A673 (cell line): ENCODE measurements around the gene LMO7. TPM values are rescaled to one million over a fixed set of nuclear protein-coding genes. Genes with fewer than 3 reads are reported as not detected.

Experiments
- BruUV-seq: library from RNA; stranded (reverse); fragments of 400-500 nt; replicated peaks from 2 replicates; lab custom pipeline; 2021; lab: Mats Ljungman, UMichigan
- CTCF ChIA-PET: fragments of 300-600 bp; sonication (Branson Sonifier 250); formaldehyde crosslinking; loops from one replicate; lab custom pipeline; 2022; ENCODE audit warnings: antibody characterized with exemption; lab: Charles Lee
- POLR2A ChIA-PET: fragments of 300-600 bp; sonication (Branson Sonifier 250); formaldehyde crosslinking; loops from one replicate; lab custom pipeline; 2022; ENCODE audit warnings: antibody characterized with exemption; ENCODE audit not compliant: low non-redundant PET; lab: Charles Lee
- DNase-seq: peaks from one replicate; pipeline ENCODE4 v3.0.0-alpha.2; 2015; ENCODE audit warnings: low spot score
- H3K27ac ChIP-seq: fragments of 200-600 bp; sonication (generic); 2 replicates; pipeline ENCODE4 v1.5.1; 2016; ENCODE audit warnings: mixed run types, low read depth, mild to moderate bottlenecking, mixed read lengths, antibody characterized with exemption, low read length; ENCODE audit not compliant: poor library complexity, severe bottlenecking
- H3K27me3 ChIP-seq: fragments of 200-600 bp; sonication (generic); replicated peaks from 2 replicates; pipeline ENCODE4 v1.6.1; 2017; ENCODE audit warnings: mixed run types, low read depth, mild to moderate bottlenecking, mixed read lengths, antibody characterized with exemption, low read length; ENCODE audit not compliant: insufficient read depth, poor library complexity
- H3K36me3 ChIP-seq: fragments of 200-600 bp; sonication (generic); 2 replicates; pipeline ENCODE4 v1.6.1; 2016; ENCODE audit warnings: mixed run types, mild to moderate bottlenecking, mixed read lengths, antibody characterized with exemption, low read length; ENCODE audit not compliant: insufficient read depth, poor library complexity, severe bottlenecking
- H3K4me1 ChIP-seq: fragments of 200-600 bp; sonication (generic); 2 replicates; pipeline ENCODE4 v1.6.1; 2017; ENCODE audit warnings: mixed run types, mild to moderate bottlenecking, mixed read lengths, antibody characterized with exemption, low read length; ENCODE audit not compliant: insufficient read depth, poor library complexity, severe bottlenecking
- H3K4me3 ChIP-seq: fragments of 200-600 bp; sonication (generic); 2 replicates; pipeline ENCODE4 v1.5.1; 2016; ENCODE audit warnings: low read depth, mixed run types, mild to moderate bottlenecking, mixed read lengths, low read length; ENCODE audit not compliant: poor library complexity, severe bottlenecking
- H3K9me3 ChIP-seq: fragments of 200-600 bp; sonication (generic); 2 replicates; pipeline ENCODE4 v1.6.1; 2016; ENCODE audit warnings: mixed run types, low read depth, mild to moderate bottlenecking, mixed read lengths, antibody characterized with exemption, low read length; ENCODE audit not compliant: poor library complexity, severe bottlenecking
- EZH2 ChIP-seq: fragments of 200-600 bp; sonication (generic); IDR thresholded peaks from 2 replicates; pipeline ENCODE4 v1.6.1; 2017; ENCODE audit warnings: borderline replicate concordance, low read depth, mild to moderate bottlenecking, mixed read lengths, antibody characterized with exemption, low read length; ENCODE audit not compliant: poor library complexity, severe bottlenecking
- intact Hi-C: fragments of 100-400 bp; cut with micrococcal nuclease; formaldehyde crosslinking; loops from one replicate; pipeline ENCODE4 v1.10.0; 2022; ENCODE audit not compliant: unreplicated experiment
- total RNA-seq: library from RNA; stranded (reverse); gene quantifications from 2 replicates; pipeline ENCODE4 v1.2.3, GENCODE V29; 2021
- TF ChIP-seq, protein P1 (sequence below): fragments of 300-800, 200-600 bp; sonication (generic); conservative IDR thresholded peaks from 2 replicates; pipeline ENCODE4 v1.5.1; 2017; ENCODE audit warnings: low read depth, mild to moderate bottlenecking, antibody characterized with exemption, low read length, moderate library complexity, mixed read lengths

LMO7 gene
- total RNA-seq, 1 experiment from 2014 or later: 20.3 TPM

GRCh38 chr13:75685239-75685697 is 49.1 kb downstream of the LMO7 start:
- Histone ChIP-seq H3K4me1 (no peaks in the 10 kb centered on the region), H3K36me3 (no peaks in the 10 kb centered on the region), H3K27me3 (no peaks in the 10 kb centered on the region), H3K4me3 (no peak overlapping the region), H3K9me3 (no peaks in the 10 kb centered on the region), H3K27ac (no peak overlapping the region)
- TF ChIP-seq EZH2: no peak
- TF ChIP-seq, protein P1, sequence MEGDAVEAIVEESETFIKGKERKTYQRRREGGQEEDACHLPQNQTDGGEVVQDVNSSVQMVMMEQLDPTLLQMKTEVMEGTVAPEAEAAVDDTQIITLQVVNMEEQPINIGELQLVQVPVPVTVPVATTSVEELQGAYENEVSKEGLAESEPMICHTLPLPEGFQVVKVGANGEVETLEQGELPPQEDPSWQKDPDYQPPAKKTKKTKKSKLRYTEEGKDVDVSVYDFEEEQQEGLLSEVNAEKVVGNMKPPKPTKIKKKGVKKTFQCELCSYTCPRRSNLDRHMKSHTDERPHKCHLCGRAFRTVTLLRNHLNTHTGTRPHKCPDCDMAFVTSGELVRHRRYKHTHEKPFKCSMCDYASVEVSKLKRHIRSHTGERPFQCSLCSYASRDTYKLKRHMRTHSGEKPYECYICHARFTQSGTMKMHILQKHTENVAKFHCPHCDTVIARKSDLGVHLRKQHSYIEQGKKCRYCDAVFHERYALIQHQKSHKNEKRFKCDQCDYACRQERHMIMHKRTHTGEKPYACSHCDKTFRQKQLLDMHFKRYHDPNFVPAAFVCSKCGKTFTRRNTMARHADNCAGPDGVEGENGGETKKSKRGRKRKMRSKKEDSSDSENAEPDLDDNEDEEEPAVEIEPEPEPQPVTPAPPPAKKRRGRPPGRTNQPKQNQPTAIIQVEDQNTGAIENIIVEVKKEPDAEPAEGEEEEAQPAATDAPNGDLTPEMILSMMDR: peak; percentile 28; the same call in 1 of the 2 replicates
- no TSS peak for BruUV-seq
- ChIA-PET POLR2A (no interaction called here), CTCF (interaction anchor here (1.1 kb wide), 1 partner anchor 11 kb away, joined by 3 read pairs; no protein-coding TSS in a partner anchor)
- intact Hi-C loops: no loop called here
- peak; percentile 56 for DNase-seq

DNA sequence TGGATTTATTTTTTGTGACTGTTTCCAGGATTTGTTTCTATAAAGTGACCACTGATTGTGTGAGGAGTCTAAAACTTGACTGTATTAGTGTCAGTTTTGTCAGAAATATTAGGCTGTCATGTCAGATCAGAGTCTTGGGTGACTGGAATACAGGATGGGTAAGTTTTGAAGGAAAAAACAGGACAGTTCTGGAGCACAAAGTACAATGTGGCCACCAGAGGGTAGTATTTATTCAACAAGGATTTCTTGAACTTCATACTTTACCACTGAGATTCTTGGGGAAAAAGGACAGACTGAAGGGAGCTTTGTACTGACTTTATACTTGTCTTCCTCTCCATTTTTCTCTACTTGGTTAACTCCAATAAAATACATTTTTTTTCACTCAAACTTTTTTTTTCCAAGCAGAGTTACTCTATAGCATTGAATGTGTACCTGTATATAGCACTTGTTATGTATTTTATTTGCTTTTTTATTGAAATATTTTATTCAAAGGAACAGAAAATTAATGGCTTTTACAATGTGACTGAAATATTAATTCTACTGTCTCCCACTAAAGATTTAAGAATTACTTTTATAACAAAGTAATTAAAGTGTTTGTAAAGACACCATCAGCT is 51.1 kb downstream of the LMO7 start:
- intact Hi-C loops: no loop called here
- no peaks in the 10 kb centered on the region for H3K36me3 ChIP-seq
- no peaks in the 10 kb centered on the region for H3K4me1 ChIP-seq
- no TSS peak for BruUV-seq
- ChIA-PET CTCF (interaction anchor here (0.6 to 1.0 kb wide), 3 partner anchors 14 to 252 kb away, joined by 3 read pairs; no protein-coding TSS in a partner anchor), POLR2A (no interaction called here)
- no peaks in the 10 kb centered on the region for H3K9me3 ChIP-seq
- DNase-seq: peak; percentile 66
- TF ChIP-seq, protein P1: peak; percentile 66
- no peak for TF ChIP-seq EZH2
- no peak overlapping the region for H3K4me3 ChIP-seq
- no peaks in the 10 kb centered on the region for H3K27me3 ChIP-seq
- H3K27ac ChIP-seq: no peak overlapping the region

- DNase-seq: no peak
- TF ChIP-seq, protein P1: no peak
- TF ChIP-seq EZH2: no peak
- Histone ChIP-seq H3K9me3 (no peaks in the 10 kb centered on the region), H3K4me1 (no peaks in the 10 kb centered on the region), H3K36me3 (no peaks in the 10 kb centered on the region), H3K4me3 (no peak overlapping the region), H3K27me3 (no peaks in the 10 kb centered on the region), H3K27ac (no peak overlapping the region)
- BruUV-seq: no TSS peak
- intact Hi-C loops: loop anchor here (2.0 kb wide), 1 partner anchor 329 kb away; no protein-coding TSS in a partner anchor
- CTCF ChIA-PET: no interaction called here
- POLR2A ChIA-PET: no interaction called here
Observed at GRCh38 chr13:75689686-75690085, 53.6 kb downstream of the LMO7 start.
